Stimulated activated naive CD8-positive, alpha-beta T cell treated with anti-CD3 and anti-CD28 coated beads, Interleukin-15, Interleukin-2, amounts not matched to agents 100 ng/mL and 50 ng/mL, for 24 hours (primary cell): ENCODE data around the gene HOXD13.

Source experiments
- H3K27ac Mint-ChIP-seq: one replicate; pipeline ENCODE4 v1.8.0; 2021; ENCODE audit warnings: mild to moderate bottlenecking, mixed read lengths
- H3K27me3 Mint-ChIP-seq: one replicate; pipeline ENCODE4 v1.8.0; 2021; ENCODE audit warnings: mixed read lengths
- H3K36me3 Mint-ChIP-seq: one replicate; pipeline ENCODE4 v1.8.0; 2021; ENCODE audit warnings: low read depth, mixed read lengths
- H3K4me1 Mint-ChIP-seq: one replicate; pipeline ENCODE4 v1.8.0; 2021; ENCODE audit warnings: low read depth, mixed read lengths
- H3K4me3 Mint-ChIP-seq: one replicate; pipeline ENCODE4 v1.8.0; 2021; ENCODE audit warnings: mild to moderate bottlenecking, mixed read lengths
- H3K9me3 Mint-ChIP-seq: one replicate; pipeline ENCODE4 v1.8.0; 2021; ENCODE audit warnings: mixed read lengths

HOXD13 gene

GRCh38 chr2:176076796-176077195, 15.7 kb upstream of the HOXD13 start:
- Mint-ChIP-seq H3K27me3 (peaks cover 81% of the 10 kb centered on the region), H3K27ac (no peak overlapping the region), H3K9me3 (peaks cover 24% of the 10 kb centered on the region), H3K4me1 (peaks cover 15% of the 10 kb centered on the region), H3K36me3 (peaks cover 20% of the 10 kb centered on the region), H3K4me3 (no peak overlapping the region)

DNA sequence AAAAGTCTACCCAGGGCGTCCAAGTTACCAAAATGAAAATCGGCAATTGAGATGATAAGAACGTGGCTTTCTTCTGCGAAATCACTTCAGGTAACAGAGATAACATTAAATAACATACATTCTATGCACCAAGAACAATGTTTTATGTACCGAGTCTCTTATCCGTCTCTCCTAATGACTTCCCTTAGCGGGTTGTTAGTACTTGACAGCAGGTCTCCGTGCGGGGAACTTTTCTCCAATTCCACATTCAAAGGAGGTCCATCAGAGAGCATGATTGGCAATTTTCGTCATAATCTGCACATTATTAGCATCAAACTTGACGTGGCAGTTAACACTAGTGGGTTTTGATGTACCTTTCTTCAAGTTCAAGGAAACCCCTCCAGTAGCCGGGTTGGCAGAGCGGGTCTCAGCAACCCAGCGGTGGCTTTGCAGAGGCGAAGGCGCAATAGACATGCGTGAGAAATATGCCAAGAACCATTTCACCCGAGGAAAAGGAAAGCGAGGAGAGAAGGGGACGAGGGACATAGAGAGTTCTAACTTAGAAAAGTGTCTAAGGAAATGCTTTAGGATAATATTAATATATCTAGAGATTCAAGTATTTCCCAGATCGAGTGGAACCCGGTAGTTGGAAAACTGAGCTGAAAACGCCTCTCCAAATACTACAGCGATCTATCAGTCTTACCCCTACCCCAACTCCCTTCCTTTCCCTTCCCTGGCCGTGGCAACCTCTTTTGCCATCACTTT, 13.8 kb upstream of the HOXD13 start:
- peak overlapping the region; percentile 62 for H3K4me3 Mint-ChIP-seq
- H3K27me3 Mint-ChIP-seq = peaks cover 79% of the 10 kb centered on the region
- H3K9me3 Mint-ChIP-seq = peaks cover 24% of the 10 kb centered on the region
- peak overlapping the region; percentile 77 for H3K27ac Mint-ChIP-seq
- H3K4me1 Mint-ChIP-seq = peaks cover 18% of the 10 kb centered on the region
- peaks cover 28% of the 10 kb centered on the region for H3K36me3 Mint-ChIP-seq

GRCh38 chr2:176079285-176079830, 13.2 kb upstream of the HOXD13 start:
- Mint-ChIP-seq H3K27me3 (peaks cover 80% of the 10 kb centered on the region), H3K27ac (peak overlapping the region; percentile 77)

GRCh38 chr2:176079831-176080539, 12.5 kb upstream of the HOXD13 start:
- Mint-ChIP-seq H3K36me3 (peaks cover 34% of the 10 kb centered on the region), H3K27me3 (peaks cover 80% of the 10 kb centered on the region), H3K9me3 (peaks cover 24% of the 10 kb centered on the region), H3K4me1 (peaks cover 18% of the 10 kb centered on the region), H3K4me3 (no peak overlapping the region), H3K27ac (peak overlapping the region; percentile 77)

More at GRCh38 chr2:176079285-176079830, 13.2 kb upstream of the HOXD13 start:
- Mint-ChIP-seq H3K4me3 (peak overlapping the region; percentile 62), H3K9me3 (peaks cover 24% of the 10 kb centered on the region), H3K36me3 (peaks cover 29% of the 10 kb centered on the region), H3K4me1 (peaks cover 18% of the 10 kb centered on the region)

- Mint-ChIP-seq H3K9me3 (peaks cover 22% of the 10 kb centered on the region), H3K4me1 (peaks cover 18% of the 10 kb centered on the region), H3K27ac (peak overlapping the region; percentile 79), H3K36me3 (peaks cover 34% of the 10 kb centered on the region), H3K27me3 (peaks cover 80% of the 10 kb centered on the region), H3K4me3 (peak overlapping the region; percentile 30)
Measured at GRCh38 chr2:176080540-176081375, 11.8 kb upstream of the HOXD13 start.

- Mint-ChIP-seq H3K27ac (peak overlapping the region; percentile 79), H3K4me3 (peak overlapping the region; percentile 30), H3K4me1 (peaks cover 18% of the 10 kb centered on the region), H3K9me3 (peaks cover 15% of the 10 kb centered on the region), H3K36me3 (peaks cover 34% of the 10 kb centered on the region), H3K27me3 (peaks cover 77% of the 10 kb centered on the region)
Measured at GRCh38 chr2:176081376-176081836, 11.1 kb upstream of the HOXD13 start.

GRCh38 chr2:176081837-176082524, 10.5 kb upstream of the HOXD13 start:
- Mint-ChIP-seq H3K9me3 (peaks cover 15% of the 10 kb centered on the region), H3K36me3 (peaks cover 34% of the 10 kb centered on the region), H3K4me1 (peaks cover 18% of the 10 kb centered on the region), H3K27ac (peak overlapping the region; percentile 40), H3K4me3 (peak overlapping the region; percentile 20), H3K27me3 (peaks cover 78% of the 10 kb centered on the region)

DNA sequence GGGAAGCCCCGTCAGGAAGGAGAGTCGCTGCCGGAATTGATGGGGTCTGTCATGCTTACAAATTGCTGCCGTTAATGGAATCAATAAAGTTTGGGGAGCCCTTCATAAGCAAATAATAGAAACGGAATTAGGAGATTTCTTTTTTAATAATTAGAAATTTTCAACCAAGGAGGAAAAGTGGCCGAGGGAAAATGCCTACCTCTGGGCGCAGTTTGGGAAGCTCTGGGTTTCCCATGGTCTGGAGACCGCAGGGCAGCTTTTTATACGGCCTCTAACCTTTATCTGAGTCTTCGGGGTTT, 10.0 kb upstream of the HOXD13 start:
- H3K27ac Mint-ChIP-seq = peak overlapping the region; percentile 76
- H3K4me1 Mint-ChIP-seq = peaks cover 18% of the 10 kb centered on the region
- peaks cover 78% of the 10 kb centered on the region for H3K27me3 Mint-ChIP-seq
- no peak overlapping the region for H3K4me3 Mint-ChIP-seq
- H3K9me3 Mint-ChIP-seq = peaks cover 16% of the 10 kb centered on the region
- peaks cover 34% of the 10 kb centered on the region for H3K36me3 Mint-ChIP-seq

DNA sequence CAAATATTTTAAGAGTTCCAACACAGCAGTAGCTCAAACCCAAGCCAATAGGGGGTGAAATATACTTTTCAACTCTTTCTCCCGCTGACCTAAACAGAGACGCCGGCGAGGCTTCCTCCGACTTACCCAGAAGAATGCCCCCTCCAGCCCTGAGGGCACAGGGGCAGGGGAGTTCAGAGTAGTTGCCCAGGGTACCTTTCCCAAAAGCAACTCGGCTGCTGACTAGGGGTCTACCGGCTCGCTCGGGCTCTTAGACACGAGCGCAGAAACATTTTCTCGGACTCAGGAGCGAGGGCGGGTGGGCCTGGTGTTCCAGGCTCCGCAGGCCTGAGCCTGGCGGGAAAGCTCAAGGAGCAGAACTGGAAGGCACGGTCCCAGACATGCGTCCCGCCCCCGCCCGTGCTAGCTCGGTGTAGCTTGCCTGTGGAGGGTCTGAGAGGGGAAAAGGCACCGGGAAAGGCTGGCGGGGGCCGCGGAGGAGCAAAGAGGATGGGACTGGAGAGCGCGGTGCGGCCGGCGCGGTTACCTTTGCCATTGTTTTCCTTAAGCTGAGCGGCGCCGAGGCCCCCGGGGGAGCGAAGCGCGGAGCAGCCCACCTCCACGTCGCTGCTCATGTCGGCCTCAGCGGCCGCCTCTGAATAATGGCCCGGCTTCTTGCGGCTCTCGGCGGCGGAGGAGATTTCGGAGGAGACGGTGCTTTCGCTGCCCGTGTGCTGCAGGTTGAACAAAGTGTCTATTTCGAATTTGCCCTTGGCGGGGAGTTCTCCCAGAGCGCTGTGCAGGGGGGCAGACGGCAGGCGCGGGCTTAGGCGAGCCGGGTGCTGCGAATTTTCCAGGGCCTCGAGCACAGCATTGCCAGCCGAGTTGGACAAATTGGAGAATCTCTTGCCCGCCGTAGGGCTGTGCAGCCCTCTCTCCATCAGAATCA, 9.4 kb upstream of the HOXD13 start:
- peaks cover 84% of the 10 kb centered on the region for H3K27me3 Mint-ChIP-seq
- H3K36me3 Mint-ChIP-seq = peaks cover 34% of the 10 kb centered on the region
- peaks cover 16% of the 10 kb centered on the region for H3K9me3 Mint-ChIP-seq
- peak overlapping the region; percentile 48 for H3K4me3 Mint-ChIP-seq
- peak overlapping the region; percentile 76 for H3K27ac Mint-ChIP-seq
- H3K4me1 Mint-ChIP-seq = peaks cover 18% of the 10 kb centered on the region

- H3K27ac Mint-ChIP-seq = peak within 1 kb of the TSS; percentile 76
Measured at GRCh38 chr2:176083796-176084261, 8.7 kb upstream of the HOXD13 start, which contains the start of gene EVX2. EVX2 (minus strand) TSS chr2:176083962; CDS start chr2:176083776, 186 bp downstream.

DNA sequence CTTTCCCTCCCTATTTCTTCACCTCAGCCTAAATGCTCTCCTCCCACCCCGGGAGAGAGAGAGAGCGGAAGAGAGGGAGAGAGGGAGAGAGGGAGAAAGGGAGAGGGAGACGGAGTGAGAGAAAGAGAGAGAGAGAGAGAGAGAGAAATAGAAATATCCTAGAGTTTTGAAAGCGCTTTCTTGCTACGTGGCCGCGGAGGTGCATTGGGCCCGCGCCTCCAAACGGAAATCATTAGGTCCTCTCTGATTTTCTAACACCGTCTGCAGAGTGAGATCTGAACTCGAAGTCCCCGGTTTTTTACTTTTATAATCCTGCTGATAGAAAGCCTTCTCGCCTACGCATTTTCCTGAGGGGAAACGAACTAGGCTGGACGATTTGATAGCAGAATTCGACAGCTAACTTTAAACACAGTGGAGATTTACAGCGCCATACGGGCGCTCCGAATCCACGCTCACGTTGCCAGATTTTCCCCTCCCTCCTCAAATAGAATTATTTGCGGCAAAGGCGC, 7.9 kb upstream of the HOXD13 start:
- peaks cover 22% of the 10 kb centered on the region for H3K36me3 Mint-ChIP-seq
- no peak overlapping the region for H3K27ac Mint-ChIP-seq
- no peak overlapping the region for H3K4me3 Mint-ChIP-seq
- H3K4me1 Mint-ChIP-seq = peaks cover 11% of the 10 kb centered on the region
- peaks cover 8% of the 10 kb centered on the region for H3K9me3 Mint-ChIP-seq
- peaks cover 82% of the 10 kb centered on the region for H3K27me3 Mint-ChIP-seq

More at GRCh38 chr2:176083796-176084261, 8.7 kb upstream of the HOXD13 start, which contains the start of gene EVX2:
- Mint-ChIP-seq H3K27me3 (peaks cover 82% of the 10 kb centered on the region), H3K4me1 (peaks cover 18% of the 10 kb centered on the region), H3K9me3 (peaks cover 9% of the 10 kb centered on the region), H3K36me3 (peaks cover 28% of the 10 kb centered on the region), H3K4me3 (peak within 1 kb of the TSS; percentile 48)

DNA sequence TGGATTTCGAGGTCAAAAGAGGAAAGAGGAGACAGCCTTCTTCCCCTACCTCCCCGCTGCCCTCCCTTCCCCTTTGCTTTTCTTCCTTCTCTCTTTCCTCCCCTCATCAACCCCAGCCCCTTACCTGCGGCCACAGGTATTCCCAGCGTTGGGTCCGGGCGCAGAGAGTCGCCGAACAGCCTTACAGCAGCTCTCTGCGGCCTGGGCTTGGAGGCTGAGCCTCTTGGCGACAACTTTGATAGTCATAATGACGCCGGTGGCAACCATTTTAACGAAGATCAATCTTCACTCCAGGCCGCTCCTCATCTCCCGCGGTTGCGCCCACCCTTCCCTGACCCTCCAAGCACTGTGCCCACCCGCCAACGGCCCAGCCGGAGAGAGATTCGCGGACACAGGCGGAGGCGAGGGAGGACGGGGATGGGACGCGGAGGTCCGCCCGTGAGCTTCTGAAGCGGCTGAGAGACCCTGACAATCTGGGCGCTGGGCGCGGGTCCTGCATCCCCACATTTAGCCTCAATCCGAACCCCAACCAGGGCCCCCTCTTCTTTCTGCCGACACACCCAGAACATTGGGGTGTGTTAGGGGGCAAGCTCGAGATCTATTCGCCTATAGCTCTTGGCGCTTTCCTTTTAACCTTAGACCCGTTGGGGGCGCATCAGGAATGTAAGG, 7.3 kb upstream of the HOXD13 start:
- Mint-ChIP-seq H3K4me3 (no peak overlapping the region), H3K27me3 (peaks cover 88% of the 10 kb centered on the region), H3K27ac (no peak overlapping the region), H3K4me1 (peaks cover 11% of the 10 kb centered on the region), H3K9me3 (peaks cover 8% of the 10 kb centered on the region), H3K36me3 (peaks cover 22% of the 10 kb centered on the region)
